Stimulated activated naive CD8-positive, alpha-beta T cell treated with anti-CD3 and anti-CD28 coated beads, Interleukin-15, Interleukin-2, amounts not matched to agents 100 ng/mL and 50 ng/mL, for 24 hours (primary cell): ENCODE results near the gene KBTBD8.

Experiments used
- H3K27ac Mint-ChIP-seq: one replicate; pipeline ENCODE4 v1.8.0; 2021; ENCODE audit warnings: mild to moderate bottlenecking, mixed read lengths
- H3K27me3 Mint-ChIP-seq: one replicate; pipeline ENCODE4 v1.8.0; 2021; ENCODE audit warnings: mixed read lengths
- H3K36me3 Mint-ChIP-seq: one replicate; pipeline ENCODE4 v1.8.0; 2021; ENCODE audit warnings: low read depth, mixed read lengths
- H3K4me1 Mint-ChIP-seq: one replicate; pipeline ENCODE4 v1.8.0; 2021; ENCODE audit warnings: low read depth, mixed read lengths
- H3K4me3 Mint-ChIP-seq: one replicate; pipeline ENCODE4 v1.8.0; 2021; ENCODE audit warnings: mild to moderate bottlenecking, mixed read lengths
- H3K9me3 Mint-ChIP-seq: one replicate; pipeline ENCODE4 v1.8.0; 2021; ENCODE audit warnings: mixed read lengths

The KBTBD8 gene

GRCh38 chr3:66989241-66989640 is 8.9 kb upstream of the KBTBD8 start:
- no peaks in the 10 kb centered on the region for H3K36me3 Mint-ChIP-seq
- H3K4me1 Mint-ChIP-seq, result no peaks in the 10 kb centered on the region
- no peak overlapping the region for H3K27ac Mint-ChIP-seq
- peaks cover 20% of the 10 kb centered on the region for H3K27me3 Mint-ChIP-seq
- H3K9me3 Mint-ChIP-seq, result no peaks in the 10 kb centered on the region
- H3K4me3 Mint-ChIP-seq, result no peak overlapping the region

- H3K36me3 Mint-ChIP-seq, result no peaks in the 10 kb centered on the region
- no peak overlapping the region for H3K4me3 Mint-ChIP-seq
- no peak overlapping the region for H3K27ac Mint-ChIP-seq
- no peaks in the 10 kb centered on the region for H3K4me1 Mint-ChIP-seq
- H3K27me3 Mint-ChIP-seq, result peaks cover 27% of the 10 kb centered on the region
- no peaks in the 10 kb centered on the region for H3K9me3 Mint-ChIP-seq
Measured at GRCh38 chr3:66989860-66990696, 8.0 kb upstream of the KBTBD8 start.

- Mint-ChIP-seq H3K4me1 (no peaks in the 10 kb centered on the region), H3K36me3 (no peaks in the 10 kb centered on the region), H3K9me3 (no peaks in the 10 kb centered on the region), H3K27me3 (peaks cover 34% of the 10 kb centered on the region), H3K27ac (no peak overlapping the region), H3K4me3 (no peak overlapping the region)
Measured at GRCh38 chr3:66991459-66991858, 6.6 kb upstream of the KBTBD8 start.

GRCh38 chr3:66993082-66993481 is 5.0 kb upstream of the KBTBD8 start:
- H3K4me1 Mint-ChIP-seq, result peaks cover 13% of the 10 kb centered on the region
- H3K9me3 Mint-ChIP-seq, result no peaks in the 10 kb centered on the region
- no peaks in the 10 kb centered on the region for H3K36me3 Mint-ChIP-seq
- H3K4me3 Mint-ChIP-seq, result no peak overlapping the region
- H3K27me3 Mint-ChIP-seq, result peaks cover 38% of the 10 kb centered on the region
- no peak overlapping the region for H3K27ac Mint-ChIP-seq

GRCh38 chr3:66994588-66994987 is 3.5 kb upstream of the KBTBD8 start:
- Mint-ChIP-seq H3K36me3 (peaks cover 3% of the 10 kb centered on the region), H3K4me1 (peaks cover 19% of the 10 kb centered on the region), H3K9me3 (no peaks in the 10 kb centered on the region), H3K27ac (no peak overlapping the region), H3K4me3 (no peak overlapping the region), H3K27me3 (peaks cover 38% of the 10 kb centered on the region)

- H3K36me3 Mint-ChIP-seq, result peaks cover 16% of the 10 kb centered on the region
- no peak overlapping the region for H3K27ac Mint-ChIP-seq
- H3K9me3 Mint-ChIP-seq, result no peaks in the 10 kb centered on the region
- peaks cover 36% of the 10 kb centered on the region for H3K4me1 Mint-ChIP-seq
- no peak overlapping the region for H3K4me3 Mint-ChIP-seq
- peaks cover 38% of the 10 kb centered on the region for H3K27me3 Mint-ChIP-seq
Measured at GRCh38 chr3:66996696-66997095, 1.4 kb upstream of the KBTBD8 start.

- peaks cover 43% of the 10 kb centered on the region for H3K4me1 Mint-ChIP-seq
- peak overlapping the region; percentile 91 for H3K27ac Mint-ChIP-seq
- peak overlapping the region; percentile 93 for H3K4me3 Mint-ChIP-seq
- peaks cover 22% of the 10 kb centered on the region for H3K36me3 Mint-ChIP-seq
- no peaks in the 10 kb centered on the region for H3K9me3 Mint-ChIP-seq
- H3K27me3 Mint-ChIP-seq, result peaks cover 37% of the 10 kb centered on the region
Measured at GRCh38 chr3:66997560-66998112, 471 bp upstream of the KBTBD8 start.

- Mint-ChIP-seq H3K27me3 (peaks cover 25% of the 10 kb centered on the region), H3K9me3 (no peaks in the 10 kb centered on the region), H3K4me3 (peak overlapping the region; percentile 93), H3K27ac (peak overlapping the region; percentile 89), H3K36me3 (peaks cover 34% of the 10 kb centered on the region), H3K4me1 (peaks cover 55% of the 10 kb centered on the region)
Measured at GRCh38 chr3:66998904-66999235, 763 bp downstream of the KBTBD8 start.

GRCh38 chr3:67000009-67000408 is 1.9 kb downstream of the KBTBD8 start:
- H3K27ac Mint-ChIP-seq, result peak overlapping the region; percentile 65
- H3K4me3 Mint-ChIP-seq, result peak overlapping the region; percentile 93

GRCh38 chr3:67001086-67001861 is 3.2 kb downstream of the KBTBD8 start:
- peaks cover 75% of the 10 kb centered on the region for H3K4me1 Mint-ChIP-seq
- H3K36me3 Mint-ChIP-seq, result peaks cover 56% of the 10 kb centered on the region
- peak overlapping the region; percentile 70 for H3K27ac Mint-ChIP-seq
- no peaks in the 10 kb centered on the region for H3K9me3 Mint-ChIP-seq
- peak overlapping the region; percentile 70 for H3K4me3 Mint-ChIP-seq
- peaks cover 6% of the 10 kb centered on the region for H3K27me3 Mint-ChIP-seq

More at GRCh38 chr3:67000009-67000408, 1.9 kb downstream of the KBTBD8 start:
- H3K27me3 Mint-ChIP-seq, result peaks cover 14% of the 10 kb centered on the region
- peaks cover 43% of the 10 kb centered on the region for H3K36me3 Mint-ChIP-seq
- peaks cover 63% of the 10 kb centered on the region for H3K4me1 Mint-ChIP-seq
- no peaks in the 10 kb centered on the region for H3K9me3 Mint-ChIP-seq

GRCh38 chr3:67005974-67006373 is 7.9 kb downstream of the KBTBD8 start:
- Mint-ChIP-seq H3K4me1 (peaks cover 46% of the 10 kb centered on the region), H3K4me3 (peak overlapping the region; percentile 28), H3K27me3 (no peaks in the 10 kb centered on the region)

GRCh38 chr3:67006460-67006859 is 8.4 kb downstream of the KBTBD8 start:
- H3K4me1 Mint-ChIP-seq, result peaks cover 42% of the 10 kb centered on the region
- H3K9me3 Mint-ChIP-seq, result no peaks in the 10 kb centered on the region
- no peak overlapping the region for H3K27ac Mint-ChIP-seq
- H3K4me3 Mint-ChIP-seq, result no peak overlapping the region
- H3K36me3 Mint-ChIP-seq, result peaks cover 82% of the 10 kb centered on the region
- no peaks in the 10 kb centered on the region for H3K27me3 Mint-ChIP-seq

More at GRCh38 chr3:67005974-67006373, 7.9 kb downstream of the KBTBD8 start:
- H3K36me3 Mint-ChIP-seq, result peaks cover 82% of the 10 kb centered on the region
- H3K27ac Mint-ChIP-seq, result no peak overlapping the region
- H3K9me3 Mint-ChIP-seq, result no peaks in the 10 kb centered on the region

GRCh38 chr3:67008388-67008787 is 10.3 kb downstream of the KBTBD8 start:
- peaks cover 25% of the 10 kb centered on the region for H3K4me1 Mint-ChIP-seq
- no peaks in the 10 kb centered on the region for H3K27me3 Mint-ChIP-seq
- no peaks in the 10 kb centered on the region for H3K9me3 Mint-ChIP-seq
- peaks cover 79% of the 10 kb centered on the region for H3K36me3 Mint-ChIP-seq
- H3K27ac Mint-ChIP-seq, result no peak overlapping the region
- H3K4me3 Mint-ChIP-seq, result no peak overlapping the region

GRCh38 chr3:67009716-67010115 is 11.6 kb downstream of the KBTBD8 start:
- Mint-ChIP-seq H3K27ac (no peak overlapping the region), H3K36me3 (peaks cover 73% of the 10 kb centered on the region), H3K4me1 (peaks cover 15% of the 10 kb centered on the region), H3K27me3 (no peaks in the 10 kb centered on the region), H3K9me3 (no peaks in the 10 kb centered on the region), H3K4me3 (no peak overlapping the region)
